Choroid plexus epithelial cell (primary cell): Measurements from ENCODE around the gene SUN2.

Source experiments
- DNase-seq: peaks from one replicate; pipeline ENCODE4 v3.0.0-alpha.2; 2010; ENCODE audit warnings: low read depth
- H3K4me3 ChIP-seq: 2 replicates; pipeline ENCODE4 v1.5.1; 2011; ENCODE audit warnings: low read depth, mild to moderate bottlenecking, control low read depth, low read length, moderate library complexity
- TF ChIP-seq, protein P1 (sequence below): conservative IDR thresholded peaks from 2 replicates; pipeline ENCODE4 v1.5.1; 2011; ENCODE audit warnings: low read depth, mild to moderate bottlenecking, control low read depth, inconsistent platforms, low read length, moderate library complexity

The SUN2 gene

DNA sequence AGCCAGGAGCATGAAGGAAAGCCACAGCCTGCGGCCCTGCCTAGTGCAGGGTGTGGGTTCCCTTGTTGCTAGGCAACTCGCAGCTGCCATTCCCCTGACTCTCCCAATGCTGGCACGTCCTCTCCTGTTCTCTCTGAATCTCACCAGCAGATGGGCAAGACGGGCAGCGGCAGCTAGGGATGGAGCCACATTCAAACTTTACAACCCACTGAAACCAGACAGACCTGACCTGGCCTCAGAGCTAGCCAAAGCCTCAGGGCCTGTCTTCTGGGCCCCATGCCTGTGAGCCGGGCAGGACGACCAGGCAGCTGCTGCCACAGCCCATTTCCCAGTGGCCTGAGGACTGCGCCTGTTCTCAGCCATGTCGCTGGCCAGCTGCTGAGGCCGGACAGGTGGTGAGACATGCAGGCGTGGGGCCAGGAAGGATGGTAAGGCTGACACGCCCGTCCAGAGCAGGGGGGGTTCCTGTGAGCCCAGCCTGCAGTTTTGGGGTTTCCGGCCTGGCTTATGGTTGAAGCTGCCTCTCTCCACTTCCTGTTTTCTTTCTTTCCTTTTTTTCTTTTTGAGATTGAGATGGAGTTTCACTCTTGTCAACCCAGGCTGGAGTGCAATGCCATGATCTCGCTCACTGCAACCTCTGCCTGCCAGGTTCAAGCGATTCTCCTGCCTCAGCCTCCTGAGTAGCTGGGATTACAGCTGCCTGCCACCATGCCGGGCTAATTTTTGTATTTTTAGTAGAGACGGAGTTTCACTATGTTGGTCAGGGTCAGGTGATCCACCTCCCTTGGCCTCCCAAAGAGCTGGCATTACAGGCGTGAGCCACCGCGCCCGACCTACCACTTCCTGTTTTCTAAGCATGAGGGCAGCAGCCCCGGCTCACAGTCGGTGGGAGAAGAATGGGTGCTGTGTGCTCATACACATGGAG lies 4.1 kb downstream of the SUN2 start:
- H3K4me3 ChIP-seq = no peak overlapping the region

DNA sequence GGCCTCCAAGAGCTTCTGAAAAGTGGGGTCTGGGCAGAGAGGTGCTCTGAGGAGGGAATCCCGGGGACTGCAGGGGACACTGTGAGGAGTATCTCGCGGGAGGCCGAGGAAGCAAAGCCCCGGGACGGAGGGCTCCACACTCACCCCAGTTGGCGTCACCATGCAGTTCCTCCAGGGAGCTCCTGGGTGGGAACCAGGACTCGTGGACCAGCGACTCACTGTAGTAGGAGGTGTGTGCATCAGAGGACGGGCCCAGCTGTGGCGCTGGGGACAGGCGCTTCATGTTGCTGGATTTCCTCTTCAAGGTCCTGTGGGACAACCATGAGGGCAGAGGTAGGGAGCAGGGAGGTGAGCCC lies 4.8 kb downstream of the SUN2 start:
- no peak for DNase-seq
- no peak overlapping the region for H3K4me3 ChIP-seq
- TF ChIP-seq, protein P1, sequence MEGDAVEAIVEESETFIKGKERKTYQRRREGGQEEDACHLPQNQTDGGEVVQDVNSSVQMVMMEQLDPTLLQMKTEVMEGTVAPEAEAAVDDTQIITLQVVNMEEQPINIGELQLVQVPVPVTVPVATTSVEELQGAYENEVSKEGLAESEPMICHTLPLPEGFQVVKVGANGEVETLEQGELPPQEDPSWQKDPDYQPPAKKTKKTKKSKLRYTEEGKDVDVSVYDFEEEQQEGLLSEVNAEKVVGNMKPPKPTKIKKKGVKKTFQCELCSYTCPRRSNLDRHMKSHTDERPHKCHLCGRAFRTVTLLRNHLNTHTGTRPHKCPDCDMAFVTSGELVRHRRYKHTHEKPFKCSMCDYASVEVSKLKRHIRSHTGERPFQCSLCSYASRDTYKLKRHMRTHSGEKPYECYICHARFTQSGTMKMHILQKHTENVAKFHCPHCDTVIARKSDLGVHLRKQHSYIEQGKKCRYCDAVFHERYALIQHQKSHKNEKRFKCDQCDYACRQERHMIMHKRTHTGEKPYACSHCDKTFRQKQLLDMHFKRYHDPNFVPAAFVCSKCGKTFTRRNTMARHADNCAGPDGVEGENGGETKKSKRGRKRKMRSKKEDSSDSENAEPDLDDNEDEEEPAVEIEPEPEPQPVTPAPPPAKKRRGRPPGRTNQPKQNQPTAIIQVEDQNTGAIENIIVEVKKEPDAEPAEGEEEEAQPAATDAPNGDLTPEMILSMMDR = no peak

More for the DNA sequence above, 4.1 kb downstream of the SUN2 start:
- TF ChIP-seq, protein P1 = no peak
- DNase-seq = no peak

DNA sequence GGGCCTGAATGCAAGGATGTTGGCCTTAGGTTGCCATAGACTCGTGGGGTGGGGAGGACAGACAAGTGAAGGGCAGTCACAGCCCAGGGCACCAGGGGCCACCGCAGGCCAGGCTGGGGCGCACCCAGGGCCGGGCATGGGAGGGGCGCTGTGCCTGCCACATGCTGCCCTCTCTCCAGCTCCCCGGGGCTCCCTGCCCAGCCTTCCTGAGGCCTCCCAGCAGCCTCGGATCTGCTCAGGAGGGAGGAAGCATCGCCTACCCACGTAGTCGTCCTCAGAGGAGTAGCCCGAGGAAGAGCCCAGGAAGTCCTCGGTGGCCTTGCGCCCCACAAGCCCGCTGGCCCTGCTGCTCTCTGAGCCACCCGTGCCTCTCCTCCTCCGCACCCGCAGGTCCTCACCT lies 5.2 kb downstream of the SUN2 start:
- no peak overlapping the region for H3K4me3 ChIP-seq
- DNase-seq = no peak
- TF ChIP-seq, protein P1 = no peak

DNA sequence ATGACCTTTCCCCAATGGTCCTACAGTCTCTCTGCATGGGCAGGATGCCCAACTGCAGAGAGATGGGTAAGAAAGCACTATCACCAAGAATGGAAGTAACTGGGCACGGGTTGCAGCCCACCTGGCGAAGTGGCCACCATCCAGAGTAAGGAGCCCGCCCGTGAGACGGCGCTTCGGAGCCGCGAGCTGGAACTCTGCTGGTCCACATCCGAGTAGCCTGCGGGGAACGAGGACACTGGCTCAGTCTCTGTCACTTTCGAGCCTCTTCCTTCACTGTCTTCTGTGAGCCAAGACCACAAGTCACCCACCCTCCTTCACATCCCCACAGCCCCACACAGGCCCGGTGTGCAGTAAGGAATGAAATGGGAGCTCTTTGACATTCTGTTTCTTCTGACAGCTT lies 5.7 kb downstream of the SUN2 start:
- TF ChIP-seq, protein P1 = no peak
- DNase-seq = no peak
- no peak overlapping the region for H3K4me3 ChIP-seq

DNA sequence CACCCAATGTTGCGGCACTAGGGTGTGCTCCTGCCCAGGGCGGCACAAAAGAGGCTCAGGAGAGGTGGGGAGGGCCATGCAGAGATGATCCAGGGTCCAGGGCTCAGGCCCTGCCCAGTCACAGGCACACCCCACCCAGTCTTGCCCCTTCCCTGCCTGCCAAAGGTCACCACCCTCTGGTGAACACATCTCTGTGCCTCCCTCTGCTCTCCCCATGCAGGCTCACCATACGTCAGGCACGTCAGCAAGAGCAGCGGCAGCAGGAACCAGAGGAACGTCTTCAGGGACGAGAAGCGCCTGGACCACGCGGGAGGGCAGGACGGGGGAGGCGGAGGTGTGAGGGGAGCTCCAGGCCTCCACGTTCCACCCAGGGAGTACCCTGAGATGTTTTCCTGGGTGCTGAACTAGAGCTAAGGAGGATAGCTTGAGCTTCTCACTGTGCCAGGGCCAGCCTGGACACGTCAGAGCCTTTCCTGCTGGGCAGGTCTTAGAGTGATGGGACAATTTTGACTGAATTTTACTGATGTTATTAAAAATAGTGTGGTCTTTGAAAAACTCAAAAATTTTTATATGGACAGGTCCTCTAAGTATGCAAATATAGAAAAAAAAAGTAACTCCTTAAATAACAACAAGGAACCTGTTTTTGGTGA lies 7.2 kb downstream of the SUN2 start:
- no peak overlapping the region for H3K4me3 ChIP-seq
- TF ChIP-seq, protein P1 = no peak
- no peak for DNase-seq

DNA sequence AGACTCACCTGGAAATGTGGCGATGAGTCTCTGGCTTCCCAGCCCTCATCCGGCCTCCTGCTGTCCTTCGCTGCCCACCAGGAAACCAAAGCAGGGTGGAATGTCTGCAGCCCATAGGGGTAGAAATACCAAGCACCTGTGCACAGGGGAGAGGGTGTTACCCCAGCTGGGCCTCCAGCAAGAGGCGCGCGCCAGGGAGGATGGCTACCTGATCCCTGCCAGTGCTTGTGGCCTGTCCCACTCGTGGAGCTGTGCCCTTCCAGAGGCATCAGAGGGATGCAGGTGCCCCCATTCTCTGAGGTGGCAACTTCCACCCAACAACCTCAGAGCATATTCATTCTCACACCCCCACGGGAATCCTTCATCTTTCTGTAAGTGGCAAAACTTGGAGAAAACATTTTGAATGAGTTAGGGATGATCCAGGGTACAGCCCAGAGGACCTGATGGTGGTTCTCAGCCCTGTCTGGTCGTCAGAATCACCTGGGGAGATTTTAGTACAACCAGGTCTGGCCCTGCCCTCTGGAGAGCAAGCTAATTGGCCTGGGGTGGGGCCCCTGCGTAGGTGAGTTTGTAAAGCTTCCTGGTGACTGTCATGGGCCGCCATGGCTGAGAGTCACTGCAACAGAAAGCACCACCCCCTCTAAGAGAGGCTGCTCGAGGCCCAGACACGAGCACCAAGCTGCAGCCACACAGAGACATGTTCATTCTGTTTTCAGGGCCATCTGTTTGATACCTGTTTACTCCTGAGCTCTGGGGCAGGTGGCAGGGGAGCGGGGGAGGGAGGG lies 9.9 kb downstream of the SUN2 start:
- H3K4me3 ChIP-seq = no peak overlapping the region
- TF ChIP-seq, protein P1 = no peak
- DNase-seq = no peak
